GM21447 (cell line): ENCODE data around the gene PNLIP.

Experiments
- ATAC-seq: cut with Tn5 transposase; IDR thresholded peaks from one replicate; pipeline ENCODE4 v1.9.1; 2021; ENCODE audit not compliant: unreplicated experiment

PNLIP gene

DNA sequence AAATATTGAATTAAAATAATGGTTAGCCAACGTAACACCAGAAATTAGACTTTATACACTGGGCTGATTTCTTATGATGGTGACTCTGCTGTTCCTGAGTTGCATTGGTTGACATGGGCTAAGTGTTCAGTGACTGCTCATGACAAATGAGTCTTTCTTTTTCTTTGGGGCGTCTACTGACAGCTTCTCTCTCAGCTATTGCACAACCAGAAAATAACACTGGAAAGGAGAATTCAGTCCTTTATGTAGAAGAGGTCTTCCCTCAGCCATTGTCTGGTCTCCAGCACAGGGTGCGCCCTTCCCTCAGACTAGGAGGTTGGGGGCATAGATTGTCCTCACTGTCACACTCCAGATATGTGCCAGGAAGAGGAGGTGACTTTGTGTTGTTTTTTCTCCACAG lies 21.6 kb downstream of the PNLIP start:
- ATAC-seq, result no peak

GRCh38 chr10:116574797-116575196 lies 29.1 kb downstream of the PNLIP start:
- no peak for ATAC-seq

- ATAC-seq, result no peak
These were observed 42.3 kb downstream of the PNLIP start for GRCh38 chr10:116587878-116588591.

- no peak for ATAC-seq
These were observed 43.3 kb downstream of the PNLIP start for GRCh38 chr10:116588995-116589394.

- no peak for ATAC-seq
These were observed 44.2 kb downstream of the PNLIP start for GRCh38 chr10:116589926-116590325.

DNA sequence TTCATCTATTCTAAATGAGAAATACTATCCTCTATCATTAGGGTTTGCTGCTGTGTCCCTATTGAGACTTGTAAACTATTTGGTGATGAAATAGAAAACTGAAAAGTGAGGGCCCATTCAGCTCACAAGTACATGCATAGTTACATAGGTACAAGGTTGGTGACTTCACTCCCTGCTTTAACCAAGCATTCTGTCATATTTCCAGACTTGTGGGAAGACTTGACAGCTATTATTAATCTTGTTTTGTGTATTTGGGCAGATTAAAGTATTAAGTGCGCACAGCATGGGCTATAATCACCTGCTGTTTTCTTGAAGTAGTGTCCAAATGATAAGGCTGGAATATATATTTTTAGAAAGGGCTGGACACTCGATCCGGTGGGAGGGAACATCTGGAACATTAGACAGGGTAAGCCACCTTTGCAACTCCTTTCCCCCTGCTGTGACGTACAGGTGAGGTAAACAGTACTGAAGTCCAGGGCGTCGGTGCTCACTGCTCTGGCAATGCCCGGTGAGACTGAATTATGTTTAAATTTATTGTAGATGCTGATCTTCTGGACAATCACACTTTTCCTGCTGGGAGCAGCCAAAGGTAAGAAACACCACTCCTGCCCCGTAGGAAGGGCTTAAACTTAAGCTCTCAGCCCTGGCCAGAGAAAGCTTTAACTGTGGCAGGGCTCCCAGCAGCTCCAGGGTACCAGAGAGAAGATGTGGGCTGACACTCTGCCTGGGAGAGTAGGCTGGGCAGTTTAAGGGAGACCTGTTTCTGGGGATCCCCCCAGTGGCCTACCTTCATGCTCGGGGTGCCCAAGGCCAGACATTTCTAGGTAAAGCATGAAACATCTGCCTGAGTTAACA lies 45.1 kb downstream of the PNLIP start, which contains the start of gene PNLIPRP1:
Gene PNLIPRP1 (plus strand): TSS at position 370 of the 855 bp plus-strand sequence. CDS start 171 bp downstream, at position 541.
- no peak for ATAC-seq

DNA sequence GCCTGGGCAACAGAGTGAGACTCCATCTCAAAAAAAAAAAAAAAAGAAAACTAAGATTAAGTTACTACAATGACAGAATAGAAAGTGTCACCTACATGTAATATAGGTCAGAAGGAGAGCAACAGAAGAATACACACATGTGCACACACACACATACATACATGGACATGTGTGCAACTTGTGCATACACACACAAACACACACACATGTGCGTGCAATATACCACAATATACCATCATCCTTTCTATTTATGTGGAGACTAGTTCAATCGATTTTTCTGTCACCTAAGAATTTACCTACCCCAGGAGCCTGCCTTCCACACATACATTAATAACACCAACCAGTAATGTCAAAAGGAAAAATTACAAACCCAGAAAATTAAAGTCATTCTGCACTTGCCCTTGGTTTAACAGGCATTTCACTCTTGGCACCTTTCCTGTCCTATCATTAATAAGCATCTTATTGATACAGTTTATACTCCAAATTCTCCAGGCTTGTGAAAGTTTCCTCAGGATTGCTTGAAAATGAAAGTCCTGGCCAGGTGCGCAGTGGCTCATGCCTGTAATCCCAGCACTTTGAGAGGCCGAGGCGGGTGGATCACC lies 47.5 kb downstream of the PNLIP start:
- no peak for ATAC-seq

DNA sequence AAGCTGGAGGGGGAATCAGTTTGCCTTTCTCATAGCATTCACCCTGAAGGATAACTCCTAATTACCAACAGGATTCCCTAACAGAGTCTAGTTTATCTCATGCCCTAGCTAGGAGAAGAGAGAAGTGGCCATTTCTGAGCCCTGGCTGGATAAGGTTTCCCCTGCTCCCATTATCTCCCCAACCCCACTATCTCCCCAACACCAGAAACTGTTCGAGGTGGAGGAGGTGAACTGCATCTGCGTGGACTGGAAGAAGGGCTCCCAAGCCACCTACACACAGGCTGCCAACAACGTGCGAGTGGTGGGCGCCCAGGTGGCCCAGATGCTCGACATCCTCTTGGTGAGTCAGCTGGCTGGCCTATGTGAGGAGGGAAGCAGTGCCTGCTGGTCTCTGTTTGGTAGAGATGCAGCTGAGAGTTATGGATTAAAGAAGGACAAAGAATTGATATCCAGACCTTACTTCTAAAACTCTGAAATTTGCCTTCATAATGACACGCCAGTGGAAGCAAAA lies 48.8 kb downstream of the PNLIP start:
- ATAC-seq, result no peak

DNA sequence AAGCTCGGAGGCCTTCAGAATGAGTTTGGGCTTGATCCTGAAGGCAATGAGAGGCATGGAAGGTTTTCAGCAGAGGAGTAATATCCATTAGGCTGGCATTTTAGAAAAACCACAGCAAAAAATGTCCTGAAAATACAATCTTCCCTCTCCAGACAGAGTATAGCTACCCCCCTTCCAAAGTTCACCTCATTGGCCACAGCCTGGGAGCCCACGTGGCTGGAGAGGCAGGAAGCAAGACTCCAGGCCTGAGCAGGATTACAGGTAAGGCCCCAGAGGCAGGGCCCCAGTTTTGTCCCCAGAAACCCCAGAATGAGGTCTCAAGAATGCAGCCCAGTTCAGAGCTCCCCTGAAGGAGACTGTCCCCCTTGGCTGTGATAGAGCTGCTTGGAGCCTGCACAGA lies 50.3 kb downstream of the PNLIP start:
- no peak for ATAC-seq

DNA sequence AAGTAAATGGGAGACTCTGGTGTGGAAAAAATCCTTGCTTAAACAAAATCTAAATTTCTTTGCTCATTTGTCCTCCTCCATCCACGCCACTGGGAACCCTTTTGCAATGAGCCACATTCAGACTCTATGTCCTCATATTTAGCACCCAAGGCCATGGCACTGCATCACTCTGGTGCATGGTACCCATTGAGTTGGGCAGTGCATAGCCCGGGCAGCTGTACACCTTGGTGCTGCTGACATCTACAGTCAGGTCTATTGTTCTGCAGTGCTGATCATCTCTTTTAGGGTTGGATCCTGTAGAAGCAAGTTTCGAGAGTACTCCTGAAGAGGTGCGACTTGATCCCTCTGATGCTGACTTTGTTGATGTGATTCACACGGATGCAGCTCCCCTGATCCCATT lies 51.8 kb downstream of the PNLIP start:
- ATAC-seq, result no peak

DNA sequence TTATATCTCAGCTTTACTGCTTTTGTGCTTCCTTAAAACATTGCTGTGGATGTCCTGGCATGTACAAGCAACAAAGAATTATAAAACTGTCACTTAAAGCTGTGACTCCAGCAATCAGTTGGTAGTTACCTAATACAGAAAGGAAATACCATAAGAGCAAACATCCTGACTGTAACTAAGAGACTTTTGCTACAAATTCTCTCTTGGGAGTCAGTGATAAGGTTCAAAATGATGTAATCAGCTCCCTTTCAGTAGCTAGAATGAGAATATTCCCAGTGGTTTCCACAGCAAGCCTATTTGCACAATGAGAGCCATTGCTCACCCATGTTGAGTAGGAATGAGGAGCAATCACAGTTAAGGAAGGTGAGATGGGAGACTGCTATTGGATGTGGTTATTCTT lies 52.6 kb downstream of the PNLIP start:
- no peak for ATAC-seq

GRCh38 chr10:116599991-116600390 lies 54.3 kb downstream of the PNLIP start:
- no peak for ATAC-seq

- no peak for ATAC-seq
These were observed 57.1 kb downstream of the PNLIP start for GRCh38 chr10:116602648-116603400.

DNA sequence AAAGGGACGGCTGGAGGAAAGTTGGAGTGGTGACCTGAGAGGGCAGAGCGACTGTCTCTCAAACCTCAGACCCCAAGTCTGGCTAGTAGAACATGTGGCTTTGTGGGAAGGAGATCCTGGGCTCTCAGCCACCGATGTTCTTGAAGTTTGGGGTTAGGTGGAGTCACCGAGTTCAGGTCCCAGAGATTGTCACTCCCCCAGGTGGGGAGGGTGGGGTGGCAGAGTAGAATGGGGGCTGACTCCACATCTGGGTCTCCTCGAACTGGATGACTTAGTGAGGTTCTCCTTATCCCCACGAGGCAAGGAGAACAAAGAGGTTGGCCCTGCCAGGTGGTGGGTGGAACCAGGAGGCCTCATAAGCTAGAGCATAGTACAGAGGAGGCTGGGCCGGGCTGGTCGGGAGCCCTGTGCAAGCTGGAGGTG lies 60.3 kb downstream of the PNLIP start:
- no peak for ATAC-seq

DNA sequence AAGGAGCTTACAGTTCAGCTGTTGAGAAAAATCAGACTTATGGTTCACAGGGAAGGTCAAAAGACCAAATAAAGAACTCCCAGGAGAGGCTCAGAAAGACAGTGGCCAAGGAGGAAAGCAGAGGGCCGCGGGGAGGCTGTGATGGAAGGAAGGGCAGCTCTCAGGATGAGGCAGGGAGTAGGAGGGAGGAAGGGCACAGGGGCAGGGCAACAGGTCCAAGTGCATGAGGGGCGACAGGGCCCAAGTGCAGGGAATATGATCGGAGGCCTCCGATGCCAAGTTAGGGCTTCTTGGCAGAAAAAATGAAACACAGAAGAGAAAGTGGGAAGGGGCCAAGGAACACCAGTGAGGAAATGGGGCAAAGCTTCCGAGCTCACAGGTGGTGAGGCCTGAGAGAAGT lies 61.6 kb downstream of the PNLIP start:
- no peak for ATAC-seq

DNA sequence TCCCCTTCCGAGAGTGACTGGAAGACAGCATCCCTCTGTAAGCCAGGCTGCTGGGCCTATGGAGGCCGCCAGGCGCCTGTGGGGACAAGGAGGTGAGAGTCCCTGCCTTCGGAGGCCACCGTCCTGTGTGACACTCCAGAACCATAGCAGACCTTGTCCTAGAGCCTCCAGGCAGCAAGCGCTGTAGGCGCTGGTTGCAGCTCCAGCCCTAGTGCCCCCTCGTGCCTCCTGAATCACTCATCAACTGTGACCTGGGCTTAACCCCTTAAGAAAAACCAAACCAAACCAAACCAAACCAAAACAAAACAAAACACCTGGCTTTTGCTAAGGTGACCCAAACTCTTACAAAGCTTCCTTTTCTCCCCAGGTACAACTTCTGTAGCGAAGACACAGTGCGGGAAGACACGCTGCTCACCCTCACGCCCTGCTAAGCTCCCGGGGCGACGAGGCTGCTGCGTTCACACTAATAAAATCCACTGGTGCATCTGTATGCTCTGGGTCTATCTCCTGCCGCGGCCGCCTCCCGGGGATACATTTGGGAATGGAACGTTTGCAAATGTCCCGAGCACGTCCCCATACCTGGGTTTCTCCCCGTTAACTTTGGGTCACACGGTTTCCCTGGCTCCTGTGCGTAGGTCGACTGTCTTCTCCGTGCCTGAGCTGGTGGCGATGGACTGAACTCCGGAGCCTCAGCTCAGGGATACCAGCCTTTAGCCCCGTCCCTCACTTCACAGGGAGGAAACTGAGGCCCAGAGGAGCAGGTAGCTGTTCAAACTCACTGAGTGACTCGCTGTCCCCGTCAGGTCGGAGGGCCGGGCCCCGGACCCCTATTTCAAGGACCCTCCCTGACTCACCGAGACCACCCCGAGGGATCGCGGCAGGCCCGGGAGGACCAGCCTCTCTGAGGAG lies 63.2 kb downstream of the PNLIP start:
- ATAC-seq, result no peak

DNA sequence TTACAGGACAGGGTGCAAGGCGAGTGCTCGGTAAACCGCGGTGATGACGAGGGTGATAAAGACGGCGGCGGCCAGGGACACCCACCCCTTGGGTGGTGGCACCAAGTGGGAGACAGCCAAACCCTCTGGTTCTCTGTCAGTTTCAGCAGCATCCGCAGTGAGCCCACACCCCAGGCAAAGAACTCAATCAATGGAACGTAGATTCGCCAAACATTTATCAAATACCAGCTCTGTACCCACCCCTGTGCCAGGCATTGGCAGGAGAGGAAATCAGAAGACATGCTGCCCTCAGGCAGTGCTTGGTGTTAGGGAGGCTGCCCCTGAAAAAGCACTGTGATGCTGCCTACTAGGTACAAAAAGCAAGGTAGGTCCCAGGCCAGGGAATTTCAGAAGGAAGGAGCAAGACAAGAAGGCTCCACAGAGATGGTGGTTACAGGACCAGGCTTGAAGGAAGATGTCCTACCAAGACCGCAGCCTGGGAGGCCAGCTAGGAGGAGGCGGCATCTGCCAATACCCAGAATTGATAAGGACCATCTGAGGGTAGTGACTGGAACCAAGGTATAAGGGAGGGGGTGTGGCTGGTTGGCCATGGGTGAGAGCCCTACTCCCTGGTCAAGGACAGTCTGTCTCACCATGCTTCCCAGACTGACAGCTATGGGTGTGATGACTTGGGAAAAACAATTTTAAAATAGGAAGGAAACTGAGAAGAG lies 64.9 kb downstream of the PNLIP start:
- ATAC-seq, result no peak

DNA sequence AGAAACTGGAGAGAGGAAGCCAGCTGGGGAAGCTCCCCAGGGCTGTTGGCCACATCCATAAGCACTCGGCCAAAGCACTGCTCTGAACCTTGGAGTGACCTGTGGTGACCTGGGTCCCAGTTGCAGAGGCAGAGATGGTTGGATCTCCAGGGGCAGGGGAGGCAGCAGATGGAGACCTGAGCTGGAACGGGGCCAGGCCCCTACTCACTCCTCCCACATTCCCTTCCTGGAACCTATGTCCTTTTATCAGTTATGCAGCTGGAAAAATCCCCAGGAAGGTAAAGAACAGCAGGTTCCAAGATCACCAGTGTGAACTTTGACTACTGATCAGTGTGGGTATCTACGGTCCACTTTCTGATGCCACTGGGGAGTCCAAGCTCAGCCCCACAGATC lies 65.4 kb downstream of the PNLIP start:
- no peak for ATAC-seq

GRCh38 chr10:116612107-116612769 lies 66.5 kb downstream of the PNLIP start:
- ATAC-seq, result no peak
